ENCODE measurements around the gene GABRD.

The GABRD gene

GRCh38 chr1:2042830-2043773 lies 24.0 kb downstream of the GABRD start:
- FAIRE-seq = no peak

GRCh38 chr1:2043886-2044285 lies 24.7 kb downstream of the GABRD start:
- no peak for FAIRE-seq

GRCh38 chr1:2044510-2045319 lies 25.6 kb downstream of the GABRD start:
- no peak for FAIRE-seq

- FAIRE-seq = no peak
These were observed 26.5 kb downstream of the GABRD start for GRCh38 chr1:2045468-2046173.

GRCh38 chr1:2046174-2046917 lies 27.2 kb downstream of the GABRD start:
- no peak for FAIRE-seq

- FAIRE-seq = no peak
These were observed 28.0 kb downstream of the GABRD start for GRCh38 chr1:2046953-2047748.

GRCh38 chr1:2047749-2048729 lies 28.9 kb downstream of the GABRD start:
- no peak for FAIRE-seq

GRCh38 chr1:2049225-2049717 lies 30.1 kb downstream of the GABRD start:
- no peak for FAIRE-seq

GRCh38 chr1:2049718-2050431 lies 30.7 kb downstream of the GABRD start, which contains the start of gene PRKCZ:
PRKCZ (plus strand) TSS chr1:2050411; CDS start chr1:2050631, 220 bp downstream.
- no peak for FAIRE-seq

GRCh38 chr1:2050461-2050792 lies 31.3 kb downstream of the GABRD start:
- FAIRE-seq = no peak

- FAIRE-seq = no peak
These were observed 31.9 kb downstream of the GABRD start for GRCh38 chr1:2050793-2051682.

- FAIRE-seq = no peak
These were observed 33.0 kb downstream of the GABRD start for GRCh38 chr1:2052054-2052679.

- FAIRE-seq = no peak
These were observed 33.6 kb downstream of the GABRD start for GRCh38 chr1:2052756-2053155.

- no peak for FAIRE-seq
These were observed 34.1 kb downstream of the GABRD start for GRCh38 chr1:2053217-2053616.

GRCh38 chr1:2053784-2054376 lies 34.7 kb downstream of the GABRD start:
- FAIRE-seq = no peak

GRCh38 chr1:2054560-2054959 lies 35.4 kb downstream of the GABRD start:
- no peak for FAIRE-seq

GRCh38 chr1:2055911-2056575 lies 36.9 kb downstream of the GABRD start:
- FAIRE-seq = no peak

Measured in A204.1 (cell line).